Measurements from ENCODE around the gene OXER1. TPM values are rescaled to one million over a fixed set of nuclear protein-coding genes. Genes with fewer than 3 reads are reported as not detected.

The OXER1 gene
- total RNA-seq, 1 donor from 2014 or later, result 4.6 TPM

GRCh38 chr2:42744545-42745082, 19.3 kb downstream of the OXER1 start:
- no peaks in the 10 kb centered on the region for H3K4me1 Mint-ChIP-seq (ENCODE audit: low read depth)
- H3K36me3 Mint-ChIP-seq (ENCODE audit: insufficient read depth), result peaks cover 8% of the 10 kb centered on the region
- TF ChIP-seq, protein P1, sequence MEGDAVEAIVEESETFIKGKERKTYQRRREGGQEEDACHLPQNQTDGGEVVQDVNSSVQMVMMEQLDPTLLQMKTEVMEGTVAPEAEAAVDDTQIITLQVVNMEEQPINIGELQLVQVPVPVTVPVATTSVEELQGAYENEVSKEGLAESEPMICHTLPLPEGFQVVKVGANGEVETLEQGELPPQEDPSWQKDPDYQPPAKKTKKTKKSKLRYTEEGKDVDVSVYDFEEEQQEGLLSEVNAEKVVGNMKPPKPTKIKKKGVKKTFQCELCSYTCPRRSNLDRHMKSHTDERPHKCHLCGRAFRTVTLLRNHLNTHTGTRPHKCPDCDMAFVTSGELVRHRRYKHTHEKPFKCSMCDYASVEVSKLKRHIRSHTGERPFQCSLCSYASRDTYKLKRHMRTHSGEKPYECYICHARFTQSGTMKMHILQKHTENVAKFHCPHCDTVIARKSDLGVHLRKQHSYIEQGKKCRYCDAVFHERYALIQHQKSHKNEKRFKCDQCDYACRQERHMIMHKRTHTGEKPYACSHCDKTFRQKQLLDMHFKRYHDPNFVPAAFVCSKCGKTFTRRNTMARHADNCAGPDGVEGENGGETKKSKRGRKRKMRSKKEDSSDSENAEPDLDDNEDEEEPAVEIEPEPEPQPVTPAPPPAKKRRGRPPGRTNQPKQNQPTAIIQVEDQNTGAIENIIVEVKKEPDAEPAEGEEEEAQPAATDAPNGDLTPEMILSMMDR (IDR thresholded peaks at IDR 0.05; ENCODE audit: unreplicated experiment), result no peak
- DNase-seq (ENCODE audit: low spot score, unreplicated experiment), result no peak
- H3K4me3 Mint-ChIP-seq (ENCODE audit: low read depth), result no peak overlapping the region
- no peaks in the 10 kb centered on the region for H3K27me3 Mint-ChIP-seq
- H3K9me3 Mint-ChIP-seq (ENCODE audit: low read depth), result peaks cover 3% of the 10 kb centered on the region
- H3K27ac Mint-ChIP-seq, result peak overlapping the region; percentile 8

- H3K36me3 Mint-ChIP-seq (ENCODE audit: insufficient read depth), result peaks cover 13% of the 10 kb centered on the region
- H3K27ac Mint-ChIP-seq, result no peak overlapping the region
- H3K4me3 Mint-ChIP-seq (ENCODE audit: low read depth), result no peak overlapping the region
- H3K27me3 Mint-ChIP-seq, result no peaks in the 10 kb centered on the region
- no peak for DNase-seq (ENCODE audit: low spot score, unreplicated experiment)
- peaks cover 4% of the 10 kb centered on the region for H3K9me3 Mint-ChIP-seq (ENCODE audit: low read depth)
- H3K4me1 Mint-ChIP-seq (ENCODE audit: low read depth), result no peaks in the 10 kb centered on the region
- TF ChIP-seq, protein P1 (IDR thresholded peaks at IDR 0.05; ENCODE audit: unreplicated experiment), result no peak
These were observed 20.3 kb downstream of the OXER1 start for GRCh38 chr2:42743659-42743990.

DNA sequence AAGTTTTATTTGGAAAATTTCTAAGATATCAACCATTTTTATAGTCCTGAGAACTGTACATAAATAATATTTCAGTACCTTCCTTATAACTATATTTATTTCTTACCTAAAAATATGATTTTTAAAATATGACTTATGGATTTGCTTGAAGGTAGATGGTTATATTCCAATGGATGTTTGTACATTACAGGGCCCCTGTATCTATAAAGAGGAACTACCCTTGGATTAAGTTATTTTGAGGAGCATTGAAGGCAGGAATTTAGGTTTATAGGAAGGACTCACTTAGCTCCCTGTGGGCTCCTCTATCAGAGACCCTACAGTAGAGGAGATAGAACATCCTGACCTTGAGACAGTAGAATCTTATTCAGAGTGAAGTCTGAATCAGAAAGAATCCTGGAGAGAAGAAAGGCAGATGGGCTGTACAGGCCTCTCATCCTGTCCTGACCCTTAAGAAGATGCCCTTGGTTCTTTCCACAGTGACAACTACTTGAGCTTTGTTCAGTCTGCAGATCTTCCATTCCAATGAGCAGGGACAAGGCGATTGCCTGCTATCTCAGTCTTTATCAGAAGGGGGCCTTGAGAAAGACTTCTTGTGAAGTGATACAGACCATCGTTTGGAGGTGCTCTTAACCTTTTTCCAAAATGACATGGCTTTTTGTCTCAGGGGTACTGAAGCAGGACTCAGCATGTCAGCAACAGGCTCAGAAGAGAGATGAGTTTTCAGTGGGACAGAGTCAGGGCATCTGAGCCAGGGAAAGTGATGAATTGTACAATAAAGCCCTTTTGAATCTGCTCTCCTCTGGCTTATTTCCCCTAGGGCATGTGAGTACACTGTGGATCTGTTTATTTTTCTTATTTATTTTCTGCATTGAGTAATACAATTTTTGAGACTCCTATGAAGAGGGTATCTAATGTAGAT, 20.9 kb downstream of the OXER1 start:
- Mint-ChIP-seq H3K27ac (no peak overlapping the region), H3K36me3 (ENCODE audit: insufficient read depth) (peaks cover 16% of the 10 kb centered on the region), H3K4me1 (ENCODE audit: low read depth) (no peaks in the 10 kb centered on the region), H3K27me3 (no peaks in the 10 kb centered on the region), H3K9me3 (ENCODE audit: low read depth) (peaks cover 7% of the 10 kb centered on the region), H3K4me3 (ENCODE audit: low read depth) (no peak overlapping the region)
- TF ChIP-seq, protein P1 (IDR thresholded peaks at IDR 0.05; ENCODE audit: unreplicated experiment), result no peak
- no peak for DNase-seq (ENCODE audit: low spot score, unreplicated experiment)

DNA sequence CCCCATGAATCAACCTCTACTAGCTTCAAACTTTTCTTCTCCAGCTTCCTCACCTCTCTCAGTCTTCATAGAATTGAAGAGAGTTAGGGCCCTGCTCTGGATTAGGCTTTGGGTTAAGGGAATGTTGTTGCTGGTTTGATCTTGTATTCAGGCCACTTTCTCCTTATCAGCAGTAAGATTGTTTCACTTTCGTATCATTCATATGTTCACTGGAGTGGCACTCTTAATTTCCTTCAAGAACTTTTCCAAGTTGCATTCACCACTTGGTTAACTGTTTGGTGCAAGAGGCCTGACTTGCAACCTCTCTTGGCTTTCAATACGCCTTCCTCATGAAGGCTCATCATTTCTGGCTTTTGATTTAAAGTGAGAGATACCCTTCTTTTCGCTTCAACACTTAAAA, 22.8 kb downstream of the OXER1 start:
- peaks cover 23% of the 10 kb centered on the region for H3K36me3 Mint-ChIP-seq (ENCODE audit: insufficient read depth)
- H3K4me3 Mint-ChIP-seq (ENCODE audit: low read depth), result no peak overlapping the region
- H3K9me3 Mint-ChIP-seq (ENCODE audit: low read depth), result peaks cover 7% of the 10 kb centered on the region
- H3K4me1 Mint-ChIP-seq (ENCODE audit: low read depth), result no peaks in the 10 kb centered on the region
- H3K27me3 Mint-ChIP-seq, result no peaks in the 10 kb centered on the region
- TF ChIP-seq, protein P1 (IDR thresholded peaks at IDR 0.05; ENCODE audit: unreplicated experiment), result no peak
- no peak for DNase-seq (ENCODE audit: low spot score, unreplicated experiment)
- H3K27ac Mint-ChIP-seq, result no peak overlapping the region

DNA sequence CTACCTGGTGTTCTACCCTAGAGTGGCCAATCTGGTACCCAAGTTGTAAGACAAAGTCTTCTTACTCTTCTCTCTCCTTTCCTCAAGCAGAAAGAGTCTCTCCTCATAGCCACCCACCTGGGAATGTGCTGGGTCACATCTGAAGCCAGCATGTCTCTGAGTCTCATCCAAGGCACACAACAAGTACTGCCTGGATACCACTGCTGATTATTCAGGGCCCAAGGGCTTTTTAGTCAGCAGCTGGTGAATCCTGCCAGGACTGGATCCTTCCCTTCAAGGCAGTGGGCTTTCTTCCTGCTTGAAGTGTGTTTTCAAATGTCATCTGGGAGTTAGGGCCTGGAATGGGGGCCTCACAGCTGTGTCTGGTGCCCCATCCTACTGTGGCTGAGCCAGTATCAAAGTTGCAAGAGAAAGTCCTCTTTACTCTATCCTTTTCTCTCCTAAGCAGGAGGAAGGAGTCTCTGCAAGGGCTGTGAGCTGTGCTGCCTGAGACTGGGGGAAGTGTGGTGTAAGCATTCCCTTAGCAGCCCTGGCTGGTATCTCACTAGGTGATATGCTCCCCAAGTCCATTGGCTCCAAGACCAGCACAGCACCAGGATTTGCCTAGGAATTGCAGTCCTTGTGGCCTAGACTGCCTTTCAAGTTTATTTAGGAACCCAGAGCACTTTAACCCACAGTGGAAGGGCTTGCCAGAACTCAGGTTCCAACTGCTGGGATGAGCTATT, 27.2 kb downstream of the OXER1 start:
- Mint-ChIP-seq H3K36me3 (ENCODE audit: insufficient read depth) (peaks cover 48% of the 10 kb centered on the region), H3K27ac (no peak overlapping the region), H3K27me3 (no peaks in the 10 kb centered on the region), H3K4me3 (ENCODE audit: low read depth) (no peak overlapping the region), H3K9me3 (ENCODE audit: low read depth) (peaks cover 23% of the 10 kb centered on the region), H3K4me1 (ENCODE audit: low read depth) (no peaks in the 10 kb centered on the region)
- TF ChIP-seq, protein P1 (IDR thresholded peaks at IDR 0.05; ENCODE audit: unreplicated experiment), result no peak
- DNase-seq (ENCODE audit: low spot score, unreplicated experiment), result no peak

Data from progenitor cell of endocrine pancreas (in vitro differentiated cells).